Endometrial microvascular endothelial cells (primary cell): ENCODE measurements around the gene TM7SF3. TPM values are rescaled to one million over a fixed set of nuclear protein-coding genes. Genes with fewer than 3 reads are reported as not detected.

Source experiments
- in situ Hi-C: cut with HindIII; loops from 2 replicates; pipeline ENCODE4 v1.10.0; 2017; ENCODE audit warnings: low sequenced_read_pairs, low pct_unique_long_range_greater_than_20kb; ENCODE audit errors: inconsistent ontology term
- total RNA-seq: library from RNA; depleted of rRNA; stranded (reverse); fragments of >200 nt; gene quantifications from one replicate; pipeline ENCODE4 v1.2.3, GENCODE V29; 2015; ENCODE audit errors: inconsistent ontology term

TM7SF3 gene, protein sequence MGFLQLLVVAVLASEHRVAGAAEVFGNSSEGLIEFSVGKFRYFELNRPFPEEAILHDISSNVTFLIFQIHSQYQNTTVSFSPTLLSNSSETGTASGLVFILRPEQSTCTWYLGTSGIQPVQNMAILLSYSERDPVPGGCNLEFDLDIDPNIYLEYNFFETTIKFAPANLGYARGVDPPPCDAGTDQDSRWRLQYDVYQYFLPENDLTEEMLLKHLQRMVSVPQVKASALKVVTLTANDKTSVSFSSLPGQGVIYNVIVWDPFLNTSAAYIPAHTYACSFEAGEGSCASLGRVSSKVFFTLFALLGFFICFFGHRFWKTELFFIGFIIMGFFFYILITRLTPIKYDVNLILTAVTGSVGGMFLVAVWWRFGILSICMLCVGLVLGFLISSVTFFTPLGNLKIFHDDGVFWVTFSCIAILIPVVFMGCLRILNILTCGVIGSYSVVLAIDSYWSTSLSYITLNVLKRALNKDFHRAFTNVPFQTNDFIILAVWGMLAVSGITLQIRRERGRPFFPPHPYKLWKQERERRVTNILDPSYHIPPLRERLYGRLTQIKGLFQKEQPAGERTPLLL
- total RNA-seq: 78.1 TPM

DNA sequence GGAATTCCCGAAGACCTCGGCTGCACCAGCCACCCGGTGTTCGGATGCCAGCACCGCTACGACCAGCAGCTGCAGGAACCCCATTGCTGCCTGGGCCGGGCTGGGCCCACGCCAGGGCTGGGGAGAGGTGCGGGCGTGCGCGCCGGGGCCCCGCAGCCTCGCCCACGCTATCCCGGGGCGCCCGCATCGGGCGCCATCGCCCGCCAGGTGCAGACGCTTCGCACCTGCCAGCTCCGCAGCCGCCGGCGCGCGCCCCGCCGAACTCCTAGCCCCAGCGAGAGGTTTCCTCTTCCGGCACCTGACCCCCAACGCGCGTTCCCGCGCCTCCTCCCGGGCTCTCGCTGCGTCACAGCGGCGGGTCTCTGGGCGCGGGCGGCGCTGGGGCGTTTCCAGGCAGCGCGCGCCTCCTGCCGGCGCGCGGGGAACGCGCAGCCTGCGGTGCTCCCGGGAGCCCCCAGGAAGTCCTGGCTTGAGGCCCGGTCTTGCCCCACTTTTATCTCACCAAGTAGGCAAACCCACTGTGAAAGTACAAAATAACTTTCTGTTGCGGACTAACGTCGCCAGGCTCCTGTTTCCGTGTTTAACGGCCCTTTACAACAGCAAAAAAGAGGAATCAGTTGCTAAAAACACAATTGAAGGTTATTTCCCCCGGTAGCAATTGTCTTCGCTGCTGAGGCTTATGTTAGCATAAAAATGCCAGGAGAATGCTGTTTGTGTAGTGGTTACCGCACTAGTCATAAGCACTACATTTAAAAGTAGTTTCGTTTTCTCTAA is at the start of gene TM7SF3:
Gene TM7SF3, minus strand, starts transcription at position 300 of the 774 bp plus-strand sequence. Its CDS starts 216 bp downstream, at position 84.
- in situ Hi-C loops: no loop called here

DNA sequence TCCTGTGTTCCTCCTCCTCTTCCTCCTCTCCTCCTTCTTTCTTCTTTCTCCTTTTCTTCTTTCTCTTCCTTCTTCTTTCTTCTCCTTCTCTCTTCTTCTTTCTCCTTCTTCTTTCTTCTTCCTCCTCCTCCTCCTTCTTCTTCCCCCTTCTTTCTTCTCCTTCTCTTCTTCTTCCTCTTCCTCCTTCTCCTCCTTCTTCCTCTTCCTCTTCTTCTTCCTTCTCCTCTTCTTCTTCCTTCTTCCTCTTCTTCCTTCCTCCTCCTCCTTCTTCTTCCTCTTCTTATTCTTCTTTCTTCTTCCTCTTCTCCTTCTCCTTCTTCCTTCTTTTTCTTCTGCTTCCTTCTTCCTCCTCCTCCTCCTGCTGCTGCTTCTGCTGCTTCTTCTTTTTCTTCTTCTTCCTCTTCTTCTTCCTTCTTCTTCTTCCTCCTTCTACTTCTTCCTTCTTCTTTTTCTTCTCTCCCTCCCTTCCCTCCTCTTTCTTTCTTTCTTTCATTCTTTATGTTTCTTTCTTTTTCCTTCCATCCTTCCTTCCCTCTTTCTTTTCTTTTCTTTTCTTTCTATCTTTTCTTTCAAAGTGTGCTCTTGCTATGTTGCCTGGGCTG is 49.2 kb upstream of the TM7SF3 start:
- in situ Hi-C loops: no loop called here

DNA sequence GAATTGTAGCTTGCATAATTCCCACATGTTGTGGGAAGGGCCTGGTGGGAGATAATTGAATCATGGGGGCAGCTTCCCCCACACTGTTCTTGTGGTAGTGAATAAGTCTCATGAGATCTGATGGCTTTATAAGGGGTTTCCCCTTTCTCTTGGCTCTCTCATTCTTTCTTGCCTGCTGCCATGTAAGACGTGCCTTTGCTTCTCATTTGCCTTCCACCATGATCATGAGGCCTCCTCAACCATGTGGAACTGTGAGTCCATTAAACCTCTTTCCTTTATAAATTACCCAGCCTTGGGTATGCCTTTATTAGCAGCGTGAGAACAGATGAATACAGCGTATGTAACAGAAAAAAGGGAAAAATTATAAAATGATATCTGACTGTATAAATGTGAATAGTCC is 47.1 kb upstream of the TM7SF3 start:
- in situ Hi-C loops: no loop called here

DNA sequence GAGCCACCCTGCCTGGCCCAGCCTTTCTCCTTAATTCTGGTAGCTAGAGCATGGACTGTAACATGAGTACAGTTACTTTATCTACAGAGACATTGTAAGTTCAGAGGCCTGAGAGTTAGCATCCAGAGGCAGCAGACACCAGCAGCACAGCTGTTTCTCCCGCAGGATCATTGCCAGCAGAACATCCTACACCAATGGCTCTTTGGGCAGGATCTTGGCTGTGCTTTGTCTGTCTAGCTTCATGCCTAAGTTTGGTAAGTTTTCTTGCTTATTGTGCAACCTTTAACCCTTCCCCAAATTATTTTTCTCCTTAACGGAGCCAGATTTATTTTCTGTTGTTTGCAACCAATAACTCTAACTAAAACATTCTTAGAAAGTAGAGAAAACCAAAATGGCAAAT is 46.6 kb upstream of the TM7SF3 start:
- in situ Hi-C loops: no loop called here

DNA sequence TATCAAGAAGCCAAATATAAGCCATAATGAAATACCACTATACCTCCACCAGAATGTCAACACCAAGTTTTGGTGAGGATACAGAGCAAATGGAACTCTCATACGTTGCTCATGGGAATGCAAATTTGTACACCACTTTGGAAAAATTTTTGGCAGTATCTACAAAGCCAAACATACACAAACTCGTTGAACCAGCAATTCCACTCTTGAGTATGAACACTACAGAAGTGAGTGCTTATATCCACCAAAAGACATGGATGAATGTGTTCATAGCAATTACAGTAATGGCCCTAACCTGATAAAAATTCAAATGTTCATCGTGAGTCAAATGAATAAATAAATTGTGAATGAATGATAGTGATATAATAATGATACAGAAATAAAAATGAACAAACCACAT is 43.4 kb upstream of the TM7SF3 start:
- in situ Hi-C loops: no loop called here

DNA sequence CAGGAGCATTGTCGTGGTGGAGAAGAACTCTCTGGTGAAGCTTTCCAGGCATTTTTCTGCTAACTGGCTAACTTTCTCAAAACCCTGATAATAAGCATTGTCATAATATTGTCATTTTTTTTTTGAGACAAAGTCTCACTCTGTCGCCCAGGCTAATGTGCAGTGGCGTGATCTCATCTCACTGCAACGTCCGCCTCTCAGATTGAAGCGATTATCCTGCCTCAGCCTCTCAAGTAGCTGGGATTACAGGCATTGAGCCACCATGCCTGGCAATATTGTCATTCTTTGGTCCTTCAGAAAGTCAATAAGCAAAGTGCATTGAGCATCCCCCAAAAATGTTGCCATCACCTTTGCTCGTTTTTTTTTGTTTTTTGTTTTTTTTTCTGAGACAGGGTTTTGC is 41.8 kb upstream of the TM7SF3 start:
- in situ Hi-C loops: no loop called here

DNA sequence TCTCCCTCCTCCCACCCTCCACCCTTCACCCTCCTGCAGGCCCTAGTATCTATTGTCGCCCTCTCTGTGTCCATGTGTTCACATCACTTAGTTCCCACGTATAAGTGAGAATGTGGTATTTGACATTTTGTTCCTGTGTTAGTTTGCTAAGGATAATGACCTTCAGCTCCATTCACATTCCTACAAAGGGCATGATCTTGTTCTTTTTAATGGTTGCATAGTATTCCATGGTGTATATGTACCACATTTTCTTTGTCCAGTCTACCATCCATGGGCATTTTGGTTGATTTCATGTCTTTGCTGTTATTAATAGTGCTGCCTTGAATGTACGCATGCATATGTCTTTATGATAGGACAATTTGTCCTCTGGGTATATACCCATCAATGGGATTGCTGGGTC is 38.6 kb upstream of the TM7SF3 start:
- in situ Hi-C loops: no loop called here

DNA sequence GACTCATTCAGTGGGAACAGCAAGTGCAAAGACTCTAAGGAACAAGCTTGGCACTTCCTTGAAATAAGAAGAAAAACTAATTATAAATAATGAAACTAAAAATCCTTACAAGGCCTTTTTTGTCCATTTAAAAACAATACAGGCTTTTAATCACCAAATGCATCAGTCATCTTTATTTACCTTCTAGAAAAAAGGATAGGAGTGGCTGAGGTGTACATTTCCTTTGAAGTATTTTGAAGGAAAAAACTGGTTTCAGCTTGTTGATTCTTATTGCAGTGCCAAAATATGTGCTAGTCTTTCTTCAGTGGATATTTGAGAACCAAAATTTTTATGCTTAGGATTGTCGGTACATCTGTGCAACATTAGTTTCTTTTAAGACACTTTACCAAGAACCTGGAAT is 38.0 kb upstream of the TM7SF3 start:
- in situ Hi-C loops: no loop called here

DNA sequence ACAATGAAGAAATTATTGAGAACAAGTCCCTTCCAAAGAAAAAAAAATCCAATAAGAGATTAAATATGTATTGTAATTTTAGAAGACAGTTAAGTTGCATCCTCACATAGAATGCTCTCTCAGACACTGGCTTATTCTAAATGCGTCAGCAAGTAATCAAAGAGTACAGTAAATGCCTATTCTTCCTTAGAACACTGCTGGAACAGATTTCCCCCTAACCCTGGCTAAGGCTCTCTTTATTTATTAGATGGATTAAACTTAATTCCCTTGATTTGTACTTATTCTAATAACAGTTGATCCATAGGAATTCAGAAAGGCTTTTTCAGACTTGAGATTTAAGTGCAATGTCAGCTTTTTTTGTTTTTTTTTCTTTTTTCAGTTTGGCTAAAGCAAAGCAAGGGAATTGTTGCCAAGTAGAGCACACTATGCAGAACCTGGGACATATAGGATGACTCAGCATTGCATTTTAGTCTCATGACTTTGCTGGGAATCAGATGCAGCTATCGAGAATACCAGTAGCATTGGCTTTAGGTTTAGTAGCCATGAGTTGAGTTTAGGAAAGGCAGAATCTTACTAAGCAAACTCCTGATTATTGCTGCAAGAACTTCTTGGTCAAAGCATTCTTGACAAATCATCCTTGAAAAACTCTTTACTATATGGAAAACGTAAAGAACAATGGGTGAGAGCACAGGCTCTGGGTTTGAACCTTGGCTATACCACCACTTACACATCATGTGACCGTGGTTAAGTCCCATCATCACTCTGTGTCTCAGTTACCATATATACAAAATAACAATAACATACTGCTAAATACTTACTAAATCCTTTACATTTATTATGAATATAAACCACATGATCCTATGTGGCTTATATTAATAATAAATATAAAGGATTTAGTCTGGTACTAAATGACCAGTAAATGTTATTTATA is 34.9 kb upstream of the TM7SF3 start:
- in situ Hi-C loops: loop anchor here (25.0 kb wide), 1 partner anchor 263 kb away; no protein-coding TSS in a partner anchor

DNA sequence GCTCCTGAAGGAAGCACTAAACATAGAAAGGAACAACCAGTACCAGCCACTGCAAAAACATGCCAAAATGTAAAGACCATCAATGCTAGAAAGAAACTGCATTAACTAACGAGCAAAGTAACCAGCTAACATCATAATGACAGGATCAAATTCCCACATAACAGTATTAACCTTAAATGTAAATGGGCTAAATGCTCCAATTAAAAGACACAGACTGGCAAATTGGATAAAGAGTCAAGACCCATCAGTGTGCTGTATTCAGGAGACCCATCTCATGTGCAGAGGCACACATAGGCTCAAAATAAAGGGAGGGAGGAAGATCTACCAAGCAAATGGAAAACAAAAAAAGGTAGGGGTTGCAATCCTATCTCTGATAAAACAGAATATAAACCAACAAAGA is 27.8 kb upstream of the TM7SF3 start:
- in situ Hi-C loops: loop anchor here (25.0 kb wide), 1 partner anchor 270 kb away; no protein-coding TSS in a partner anchor

DNA sequence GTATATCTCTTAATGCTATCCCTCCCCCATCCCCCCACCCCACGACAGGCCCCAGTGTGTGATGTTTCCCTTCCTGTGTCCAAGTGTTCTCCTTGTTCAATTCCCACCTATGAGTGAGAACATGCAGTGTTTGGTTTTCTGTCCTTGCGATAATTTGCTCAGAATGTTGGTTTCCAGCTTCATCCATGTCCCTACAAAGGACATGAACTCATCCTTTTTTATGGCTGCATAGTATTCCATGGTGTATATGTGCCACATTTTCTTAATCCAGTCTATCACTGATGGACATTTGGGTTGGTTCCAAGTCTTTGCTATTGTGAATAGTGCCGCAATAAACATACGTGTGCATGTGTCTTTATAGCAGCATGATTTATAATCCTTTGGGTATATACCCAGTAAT is 26.5 kb upstream of the TM7SF3 start:
- in situ Hi-C loops: loop anchor here (25.0 kb wide), 1 partner anchor 272 kb away; no protein-coding TSS in a partner anchor

DNA sequence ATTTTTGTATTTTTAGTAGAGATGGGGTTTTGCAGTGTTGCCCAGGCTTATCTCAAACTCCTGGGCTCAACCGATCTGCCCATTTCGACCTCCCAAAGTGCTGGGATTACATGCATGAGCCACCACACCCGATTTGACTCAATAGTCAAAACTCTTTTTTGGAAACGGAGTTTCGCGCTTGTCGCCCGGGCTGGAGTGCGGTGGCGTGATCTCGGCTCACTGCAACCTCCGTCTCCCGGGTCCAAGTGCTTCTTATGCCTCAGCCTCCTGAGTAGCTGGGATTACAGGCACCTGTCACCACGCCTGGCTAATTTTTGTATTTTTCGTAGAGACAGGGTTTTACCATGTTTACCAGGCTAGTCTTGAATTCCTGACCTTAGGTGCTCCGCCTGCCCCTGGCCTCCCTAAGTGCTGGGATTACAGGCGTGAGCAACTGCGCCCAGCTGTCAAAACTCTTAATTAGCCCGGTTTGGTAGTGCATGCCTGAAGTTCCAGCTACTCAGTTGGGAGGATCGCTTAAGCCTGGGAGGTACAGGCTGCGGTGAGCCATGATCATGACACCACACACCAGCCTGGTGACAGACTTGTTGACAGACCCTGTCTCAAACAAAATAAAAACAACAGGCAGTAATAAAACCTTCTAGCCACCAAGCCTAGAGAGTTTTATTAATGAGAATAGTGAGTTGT is 20.6 kb upstream of the TM7SF3 start:
- in situ Hi-C loops: loop anchor here (25.0 kb wide), 1 partner anchor 278 kb away; no protein-coding TSS in a partner anchor

DNA sequence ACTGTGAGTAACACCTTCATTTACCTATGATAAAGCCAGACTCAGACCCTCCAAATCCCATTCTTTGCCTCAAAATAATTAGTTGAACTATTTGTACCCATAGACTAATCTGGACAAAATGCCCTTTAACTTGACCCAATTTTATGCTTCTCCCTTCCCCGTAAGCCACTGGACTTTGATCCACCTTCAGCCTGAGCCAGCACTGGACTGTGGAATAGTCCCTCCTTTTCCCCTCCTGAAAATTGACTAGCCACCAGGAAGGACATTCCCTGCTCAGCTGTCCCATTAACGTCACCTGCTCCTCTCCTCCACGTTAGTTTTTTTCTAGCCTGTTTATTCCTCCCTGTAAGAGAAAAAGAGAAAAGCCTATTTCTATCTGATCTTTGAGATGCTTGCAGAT is 18.5 kb upstream of the TM7SF3 start:
- in situ Hi-C loops: loop anchor here (25.0 kb wide), 1 partner anchor 280 kb away; no protein-coding TSS in a partner anchor

DNA sequence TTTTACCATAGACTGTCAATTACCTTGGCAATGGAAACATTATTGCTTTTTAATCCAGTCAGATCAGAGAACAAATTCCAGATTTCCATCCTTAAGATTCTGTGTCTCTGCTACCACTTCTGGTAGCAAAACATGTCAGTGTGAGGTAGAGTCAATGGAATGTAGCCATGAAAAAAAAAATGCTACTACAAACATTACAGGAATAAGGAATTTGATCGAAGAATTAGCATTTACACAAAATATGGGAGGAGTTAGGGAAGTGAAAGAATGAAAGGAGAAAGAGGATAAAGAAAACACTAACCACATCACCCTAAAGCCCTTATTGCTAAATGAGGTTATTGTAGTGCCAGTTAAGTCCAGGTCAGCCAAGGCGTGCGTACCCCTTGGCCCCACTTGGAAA is 17.3 kb upstream of the TM7SF3 start:
- in situ Hi-C loops: loop anchor here (25.0 kb wide), 1 partner anchor 281 kb away; no protein-coding TSS in a partner anchor

DNA sequence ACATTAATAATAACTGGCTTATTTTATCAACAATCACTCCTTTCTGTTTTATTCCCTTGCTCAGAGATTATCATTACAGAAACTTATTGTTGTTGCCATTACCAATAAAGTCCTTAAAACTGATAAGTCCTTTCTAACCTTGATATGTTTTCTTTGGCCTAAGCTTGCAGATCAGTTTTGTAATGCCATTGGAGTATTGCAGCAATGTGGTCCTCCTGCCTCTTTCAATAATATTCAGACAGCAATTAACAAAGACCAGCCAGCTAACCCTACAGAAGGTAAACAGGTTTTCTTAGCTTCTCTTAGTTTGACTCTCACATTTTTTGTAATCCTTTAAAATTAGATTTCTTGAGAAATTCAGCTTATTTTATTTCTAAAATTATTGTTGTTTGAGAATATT is 12.1 kb upstream of the TM7SF3 start:
- in situ Hi-C loops: loop anchor here (25.0 kb wide), 1 partner anchor 286 kb away; no protein-coding TSS in a partner anchor

DNA sequence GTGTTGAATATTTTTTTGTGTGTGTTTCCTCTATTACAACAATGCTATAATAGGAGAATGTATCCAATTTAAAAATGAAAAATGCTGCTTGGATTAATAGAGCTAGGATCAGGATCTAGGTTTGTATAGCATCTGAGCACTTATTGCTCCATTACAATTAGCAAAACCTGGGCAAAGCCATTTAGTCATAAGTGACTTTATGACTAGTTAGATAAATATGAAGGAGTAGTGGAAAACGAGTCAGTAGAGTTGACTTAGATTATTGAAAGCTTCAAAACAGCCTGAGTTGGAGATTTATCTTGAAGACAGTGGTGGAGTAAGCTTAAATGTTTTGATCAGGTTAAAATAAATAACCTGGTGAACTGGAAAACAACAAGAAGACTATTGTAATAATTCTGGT is 10.9 kb upstream of the TM7SF3 start:
- in situ Hi-C loops: loop anchor here (25.0 kb wide), 1 partner anchor 287 kb away; no protein-coding TSS in a partner anchor

DNA sequence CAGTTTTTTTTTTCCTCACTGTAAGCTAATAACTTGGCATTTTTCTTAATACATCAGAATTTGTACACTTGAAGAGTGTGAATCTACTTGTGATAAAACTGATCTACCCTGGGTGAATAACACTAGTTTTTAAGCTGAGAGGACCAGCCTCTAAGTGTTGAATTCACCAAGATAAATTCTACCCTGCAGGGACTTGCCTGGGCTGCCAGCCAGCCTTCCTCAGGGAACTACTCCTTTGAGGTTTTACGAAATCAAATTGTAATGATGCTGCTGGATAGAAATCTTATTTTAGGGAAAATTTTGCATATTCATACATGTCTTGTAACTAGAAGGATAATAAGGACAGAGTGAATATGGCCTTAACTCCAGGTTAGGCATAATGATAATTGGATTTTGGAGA is 10.1 kb upstream of the TM7SF3 start:
- in situ Hi-C loops: no loop called here
